ENCODE data around the gene SLC38A10.

DNA sequence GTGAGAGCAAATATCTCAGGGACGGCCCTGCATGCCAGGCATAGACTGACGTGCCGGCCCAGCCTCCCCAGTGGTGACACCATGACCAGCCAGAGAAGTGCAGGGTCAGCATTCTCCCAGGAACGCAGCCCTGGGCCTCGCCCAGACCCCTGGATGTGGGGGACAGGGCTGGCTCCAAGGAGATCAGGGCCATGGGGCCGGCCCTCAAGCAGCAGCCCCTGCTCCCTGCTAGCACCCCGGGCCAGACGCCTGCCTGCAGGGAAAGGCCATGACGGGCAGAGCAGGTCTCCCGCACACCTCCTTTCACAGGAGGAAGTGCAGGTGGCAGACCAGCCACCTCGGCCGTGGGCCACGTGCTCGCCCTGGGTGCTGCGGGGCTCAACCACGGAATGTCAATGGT, 46.5 kb downstream of the SLC38A10 start:
- TF ChIP-seq EZH2phosphoT487 (IDR thresholded peaks at IDR 0.05; ENCODE audit: borderline replicate concordance, low read depth) (no peak), GABPA (IDR thresholded peaks at IDR 0.05; ENCODE audit: low read depth) (no peak), TCF12 (IDR thresholded peaks at IDR 0.05) (no peak), NRF1 (IDR thresholded peaks at IDR 0.05; ENCODE audit: low read depth, low read length) (no peak), POLR2AphosphoS5 (IDR thresholded peaks at IDR 0.05; ENCODE audit: low read depth, low read length) (no peak), SMC3 (IDR thresholded peaks at IDR 0.05; ENCODE audit: low read depth, low read length) (no peak), MXI1 (IDR thresholded peaks at IDR 0.05; ENCODE audit: low read depth, low read length) (no peak)
- TF ChIP-seq, protein P1, sequence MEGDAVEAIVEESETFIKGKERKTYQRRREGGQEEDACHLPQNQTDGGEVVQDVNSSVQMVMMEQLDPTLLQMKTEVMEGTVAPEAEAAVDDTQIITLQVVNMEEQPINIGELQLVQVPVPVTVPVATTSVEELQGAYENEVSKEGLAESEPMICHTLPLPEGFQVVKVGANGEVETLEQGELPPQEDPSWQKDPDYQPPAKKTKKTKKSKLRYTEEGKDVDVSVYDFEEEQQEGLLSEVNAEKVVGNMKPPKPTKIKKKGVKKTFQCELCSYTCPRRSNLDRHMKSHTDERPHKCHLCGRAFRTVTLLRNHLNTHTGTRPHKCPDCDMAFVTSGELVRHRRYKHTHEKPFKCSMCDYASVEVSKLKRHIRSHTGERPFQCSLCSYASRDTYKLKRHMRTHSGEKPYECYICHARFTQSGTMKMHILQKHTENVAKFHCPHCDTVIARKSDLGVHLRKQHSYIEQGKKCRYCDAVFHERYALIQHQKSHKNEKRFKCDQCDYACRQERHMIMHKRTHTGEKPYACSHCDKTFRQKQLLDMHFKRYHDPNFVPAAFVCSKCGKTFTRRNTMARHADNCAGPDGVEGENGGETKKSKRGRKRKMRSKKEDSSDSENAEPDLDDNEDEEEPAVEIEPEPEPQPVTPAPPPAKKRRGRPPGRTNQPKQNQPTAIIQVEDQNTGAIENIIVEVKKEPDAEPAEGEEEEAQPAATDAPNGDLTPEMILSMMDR (IDR thresholded peaks at IDR 0.05), result no peak
- TF ChIP-seq, protein P2, sequence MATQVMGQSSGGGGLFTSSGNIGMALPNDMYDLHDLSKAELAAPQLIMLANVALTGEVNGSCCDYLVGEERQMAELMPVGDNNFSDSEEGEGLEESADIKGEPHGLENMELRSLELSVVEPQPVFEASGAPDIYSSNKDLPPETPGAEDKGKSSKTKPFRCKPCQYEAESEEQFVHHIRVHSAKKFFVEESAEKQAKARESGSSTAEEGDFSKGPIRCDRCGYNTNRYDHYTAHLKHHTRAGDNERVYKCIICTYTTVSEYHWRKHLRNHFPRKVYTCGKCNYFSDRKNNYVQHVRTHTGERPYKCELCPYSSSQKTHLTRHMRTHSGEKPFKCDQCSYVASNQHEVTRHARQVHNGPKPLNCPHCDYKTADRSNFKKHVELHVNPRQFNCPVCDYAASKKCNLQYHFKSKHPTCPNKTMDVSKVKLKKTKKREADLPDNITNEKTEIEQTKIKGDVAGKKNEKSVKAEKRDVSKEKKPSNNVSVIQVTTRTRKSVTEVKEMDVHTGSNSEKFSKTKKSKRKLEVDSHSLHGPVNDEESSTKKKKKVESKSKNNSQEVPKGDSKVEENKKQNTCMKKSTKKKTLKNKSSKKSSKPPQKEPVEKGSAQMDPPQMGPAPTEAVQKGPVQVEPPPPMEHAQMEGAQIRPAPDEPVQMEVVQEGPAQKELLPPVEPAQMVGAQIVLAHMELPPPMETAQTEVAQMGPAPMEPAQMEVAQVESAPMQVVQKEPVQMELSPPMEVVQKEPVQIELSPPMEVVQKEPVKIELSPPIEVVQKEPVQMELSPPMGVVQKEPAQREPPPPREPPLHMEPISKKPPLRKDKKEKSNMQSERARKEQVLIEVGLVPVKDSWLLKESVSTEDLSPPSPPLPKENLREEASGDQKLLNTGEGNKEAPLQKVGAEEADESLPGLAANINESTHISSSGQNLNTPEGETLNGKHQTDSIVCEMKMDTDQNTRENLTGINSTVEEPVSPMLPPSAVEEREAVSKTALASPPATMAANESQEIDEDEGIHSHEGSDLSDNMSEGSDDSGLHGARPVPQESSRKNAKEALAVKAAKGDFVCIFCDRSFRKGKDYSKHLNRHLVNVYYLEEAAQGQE (IDR thresholded peaks at IDR 0.05; ENCODE audit: low read depth, low read length), result no peak

All from SK-N-SH (cell line).